Smooth muscle cell (in vitro differentiated cells): ENCODE measurements around the gene PIK3R3. TPM values are rescaled to one million over a fixed set of nuclear protein-coding genes. Genes with fewer than 3 reads are reported as not detected.

ENCODE experiments used
- DNase-seq: peaks from one replicate; lab custom pipeline; 2025; ENCODE audit not compliant: unreplicated experiment; lab: John Stamatoyannopoulos, UW
- H2AFZ ChIP-seq: fragments of 200-600 bp; sonication (generic); 2 replicates; pipeline ENCODE4 v1.6.0; 2016; ENCODE audit warnings: antibody characterized with exemption, low read depth, mild to moderate bottlenecking
- H3F3A ChIP-seq: fragments of 200-600 bp; sonication (generic); 2 replicates; pipeline ENCODE4 v1.6.0; 2017; ENCODE audit warnings: antibody characterized with exemption, low read depth
- H3K27ac ChIP-seq: fragments of 200-600 bp; sonication (generic); 2 replicates; pipeline ENCODE4 v1.5.1; 2016; ENCODE audit warnings: low read depth, mild to moderate bottlenecking
- H3K27me3 ChIP-seq: fragments of 200-600 bp; sonication (generic); 2 replicates; pipeline ENCODE4 v1.6.1; 2016; ENCODE audit warnings: low read depth, mild to moderate bottlenecking
- H3K36me3 ChIP-seq: fragments of 200-600 bp; sonication (generic); 2 replicates; pipeline ENCODE4 v1.5.1; 2016; ENCODE audit warnings: low read depth
- H3K4me1 ChIP-seq: fragments of 200-600 bp; sonication (generic); 2 replicates; pipeline ENCODE4 v1.5.1; 2016; ENCODE audit warnings: low read depth
- H3K4me2 ChIP-seq: fragments of 200-600 bp; sonication (generic); 2 replicates; pipeline ENCODE4 v1.6.0; 2016; ENCODE audit warnings: mild to moderate bottlenecking
- H3K4me3 ChIP-seq: fragments of 200-600 bp; sonication (generic); 2 replicates; pipeline ENCODE4 v1.5.1; 2016; ENCODE audit warnings: mild to moderate bottlenecking
- H3K79me2 ChIP-seq: fragments of 200-600 bp; sonication (generic); 2 replicates; pipeline ENCODE4 v1.6.0; 2016; ENCODE audit warnings: low read depth, mild to moderate bottlenecking
- H3K9ac ChIP-seq: fragments of 200-600 bp; sonication (generic); 2 replicates; pipeline ENCODE4 v1.6.0; 2016; ENCODE audit warnings: low read depth
- H3K9me3 ChIP-seq: fragments of 200-600 bp; sonication (generic); replicated peaks from 2 replicates; pipeline ENCODE4 v1.5.1; 2016; ENCODE audit warnings: low read depth
- H4K20me1 ChIP-seq: fragments of 200-600 bp; sonication (generic); 2 replicates; pipeline ENCODE4 v1.6.0; 2016; ENCODE audit warnings: low read depth
- CTCF ChIP-seq: fragments of 200-600 bp; sonication (generic); IDR thresholded peaks from 2 replicates; pipeline ENCODE4 v1.5.1; 2017; ENCODE audit warnings: borderline replicate concordance, mild to moderate bottlenecking, antibody characterized with exemption; ENCODE audit not compliant: insufficient read depth, poor library complexity, severe bottlenecking
- WGBS: methylation state at CpG from one replicate; pipeline ENCODE4 v1.1.7; 2016; ENCODE audit warnings: low lambda C conversion rate; 5-methylcytosine and 5-hydroxymethylcytosine counted together
- polyA plus RNA-seq: library from polyadenylated mRNA; unstranded; fragments of >200 nt; fragmentation: Nextera tagmentation; extraction: Ambion mirVana; gene quantifications from 2 replicates; pipeline ENCODE4 v1.2.1, GENCODE V29; 2016
- total RNA-seq: library from RNA; depleted of rRNA; stranded (reverse); fragments of >200 nt; gene quantifications from 2 replicates; pipeline ENCODE4 v1.2.3, GENCODE V29; 2014

Gene PIK3R3
- total and polyA plus RNA-seq, 2 experiments from 2014 or later = 3.7 to 5.6 TPM

DNA sequence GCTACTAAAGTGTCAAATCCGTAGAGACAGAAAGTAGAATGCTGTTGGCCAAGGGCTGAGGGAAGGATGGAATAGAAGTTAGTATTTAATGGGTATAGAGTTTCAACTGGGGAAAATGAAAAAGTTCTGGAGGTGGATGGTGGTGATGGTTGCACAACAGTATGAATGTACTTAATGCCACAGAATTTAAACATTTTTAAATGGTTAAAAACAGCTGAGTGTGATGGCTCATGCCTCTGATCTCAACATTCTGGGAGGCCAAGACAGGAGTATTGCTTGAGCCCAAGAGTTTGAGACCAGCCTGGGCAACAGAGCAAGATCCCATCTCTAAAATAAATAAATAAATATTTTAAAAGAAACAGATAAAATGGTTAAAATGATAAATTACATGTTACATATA, 44.5 kb downstream of the PIK3R3 start:
- H3K4me3 ChIP-seq = no peak overlapping the region
- peaks cover 7% of the 10 kb centered on the region for H3K79me2 ChIP-seq
- H3K9ac ChIP-seq = no peak overlapping the region
- no peaks in the 10 kb centered on the region for H3K4me1 ChIP-seq
- no peaks in the 10 kb centered on the region for H3K36me3 ChIP-seq
- no peak overlapping the region for H3K4me2 ChIP-seq
- no peaks in the 10 kb centered on the region for H3F3A ChIP-seq
- DNase-seq = no peak
- no peaks in the 10 kb centered on the region for H4K20me1 ChIP-seq
- no peak overlapping the region for H3K27ac ChIP-seq
- no peak overlapping the region for H2AFZ ChIP-seq
- H3K9me3 ChIP-seq = no peaks in the 10 kb centered on the region
- WGBS = 97% methylated on average over 1 of the region's 1 CpG
- TF ChIP-seq CTCF = no peak
- no peaks in the 10 kb centered on the region for H3K27me3 ChIP-seq

GRCh38 chr1:46086576-46086975, 45.9 kb downstream of the PIK3R3 start:
- Histone ChIP-seq H3K27ac (no peak overlapping the region), H3K9ac (no peak overlapping the region), H3K9me3 (no peaks in the 10 kb centered on the region), H3K4me2 (no peak overlapping the region), H3K4me1 (no peaks in the 10 kb centered on the region), H3F3A (no peaks in the 10 kb centered on the region), H3K27me3 (no peaks in the 10 kb centered on the region), H4K20me1 (no peaks in the 10 kb centered on the region), H3K79me2 (peaks cover 7% of the 10 kb centered on the region), H2AFZ (no peak overlapping the region), H3K36me3 (no peaks in the 10 kb centered on the region), H3K4me3 (no peak overlapping the region)
- no peak for DNase-seq
- TF ChIP-seq CTCF = no peak
- 95% methylated on average over 5 of the region's 5 CpGs for whole genome bisulfite sequencing

DNA sequence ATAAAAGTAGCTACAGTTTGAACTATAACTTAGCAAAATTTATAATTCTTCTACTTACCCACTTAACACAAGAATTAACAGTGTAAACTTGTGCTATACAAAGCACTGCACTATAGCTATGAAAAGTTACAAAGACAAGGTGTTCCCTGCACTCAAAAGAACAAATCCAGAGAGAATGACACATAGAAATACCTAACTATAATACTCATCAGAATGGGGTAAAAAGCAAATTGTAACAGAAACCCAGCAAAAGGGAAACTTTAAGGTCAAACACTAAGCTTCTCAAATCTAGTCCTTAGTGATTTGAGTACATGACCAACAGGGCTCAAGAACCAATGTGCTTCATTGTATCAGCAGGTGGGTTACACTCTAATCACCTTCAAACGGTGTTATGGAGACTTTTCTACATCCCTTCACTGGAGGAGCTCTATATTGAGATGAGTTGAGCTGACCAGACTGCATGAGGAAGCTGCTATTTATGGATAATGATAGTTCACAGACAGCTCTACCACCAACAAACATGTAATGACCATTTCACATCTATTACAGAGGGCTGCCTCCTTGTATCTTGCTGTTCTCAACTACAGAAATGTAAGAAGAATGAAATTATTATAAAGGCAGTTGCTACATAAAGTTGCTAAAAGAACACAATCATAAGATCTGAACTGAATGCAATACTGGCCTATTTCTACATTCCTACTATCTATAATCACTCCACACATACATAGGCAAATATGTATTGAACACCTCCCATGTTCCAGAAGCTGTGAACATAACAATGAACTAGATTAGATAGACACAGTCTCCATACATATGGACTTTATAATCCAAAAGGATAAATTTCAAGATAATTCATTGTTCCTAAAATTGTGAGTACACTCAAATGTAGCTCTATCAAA, 47.6 kb downstream of the PIK3R3 start:
- TF ChIP-seq CTCF = no peak
- Histone ChIP-seq H3K9ac (peak overlapping the region; percentile 4), H3K4me3 (no peak overlapping the region), H3K36me3 (no peaks in the 10 kb centered on the region), H3K27ac (peak overlapping the region; percentile 79), H4K20me1 (no peaks in the 10 kb centered on the region), H3K4me2 (peak overlapping the region; percentile 10), H3F3A (no peaks in the 10 kb centered on the region), H3K79me2 (no peaks in the 10 kb centered on the region), H3K27me3 (no peaks in the 10 kb centered on the region), H2AFZ (no peak overlapping the region), H3K4me1 (no peaks in the 10 kb centered on the region), H3K9me3 (no peaks in the 10 kb centered on the region)
- DNase-seq = no peak
- 56% methylated on average over 1 of the region's 1 CpG for WGBS

GRCh38 chr1:46083579-46083978, 48.9 kb downstream of the PIK3R3 start:
- Histone ChIP-seq H3K79me2 (no peaks in the 10 kb centered on the region), H3K27me3 (no peaks in the 10 kb centered on the region), H3K4me2 (no peak overlapping the region), H3K4me3 (no peak overlapping the region), H3F3A (no peaks in the 10 kb centered on the region), H3K9me3 (no peaks in the 10 kb centered on the region), H2AFZ (no peak overlapping the region), H4K20me1 (no peaks in the 10 kb centered on the region), H3K9ac (no peak overlapping the region), H3K36me3 (no peaks in the 10 kb centered on the region), H3K4me1 (no peaks in the 10 kb centered on the region), H3K27ac (peak overlapping the region; percentile 79)
- no peak for DNase-seq
- TF ChIP-seq CTCF = no peak
